Measurements from ENCODE around the gene KCNQ5.

Gene KCNQ5

GRCh38 chr6:72789145-72789544 is 167.3 kb downstream of the KCNQ5 start:
- no peaks in the 10 kb centered on the region for H3K9me3 ChIP-seq (ENCODE audit: low read length)
- no peak overlapping the region for H3K4me3 ChIP-seq (ENCODE audit: low read depth, low read length, poor library complexity, severe bottlenecking)
- no peaks in the 10 kb centered on the region for H3F3A ChIP-seq (ENCODE audit: insufficient read depth, low read length)
- no peaks in the 10 kb centered on the region for H3K27me3 ChIP-seq (ENCODE audit: insufficient read depth, low read length)
- no peaks in the 10 kb centered on the region for H3K9me2 ChIP-seq (ENCODE audit: low read depth, low read length)
- no peak overlapping the region for H3K27ac ChIP-seq (ENCODE audit: low read depth, low read length, poor library complexity, severe bottlenecking)
- H2AFZ ChIP-seq (ENCODE audit: low read length) = no peak overlapping the region
- no peak overlapping the region for H3K4me2 ChIP-seq (ENCODE audit: low read length)
- no peaks in the 10 kb centered on the region for H3K4me1 ChIP-seq (ENCODE audit: insufficient read depth, low read length, severe bottlenecking)
- H3K79me2 ChIP-seq (ENCODE audit: insufficient read depth, low read length) = peaks cover 9% of the 10 kb centered on the region; the same call in 1 of the 2 replicates
- no peak overlapping the region for H3K9ac ChIP-seq (ENCODE audit: low read length)
- H3K36me3 ChIP-seq (ENCODE audit: insufficient read depth, low read length) = peaks cover 6% of the 10 kb centered on the region
- H4K20me1 ChIP-seq (ENCODE audit: insufficient read depth, low read length) = no peaks in the 10 kb centered on the region
- TF ChIP-seq, protein P1, sequence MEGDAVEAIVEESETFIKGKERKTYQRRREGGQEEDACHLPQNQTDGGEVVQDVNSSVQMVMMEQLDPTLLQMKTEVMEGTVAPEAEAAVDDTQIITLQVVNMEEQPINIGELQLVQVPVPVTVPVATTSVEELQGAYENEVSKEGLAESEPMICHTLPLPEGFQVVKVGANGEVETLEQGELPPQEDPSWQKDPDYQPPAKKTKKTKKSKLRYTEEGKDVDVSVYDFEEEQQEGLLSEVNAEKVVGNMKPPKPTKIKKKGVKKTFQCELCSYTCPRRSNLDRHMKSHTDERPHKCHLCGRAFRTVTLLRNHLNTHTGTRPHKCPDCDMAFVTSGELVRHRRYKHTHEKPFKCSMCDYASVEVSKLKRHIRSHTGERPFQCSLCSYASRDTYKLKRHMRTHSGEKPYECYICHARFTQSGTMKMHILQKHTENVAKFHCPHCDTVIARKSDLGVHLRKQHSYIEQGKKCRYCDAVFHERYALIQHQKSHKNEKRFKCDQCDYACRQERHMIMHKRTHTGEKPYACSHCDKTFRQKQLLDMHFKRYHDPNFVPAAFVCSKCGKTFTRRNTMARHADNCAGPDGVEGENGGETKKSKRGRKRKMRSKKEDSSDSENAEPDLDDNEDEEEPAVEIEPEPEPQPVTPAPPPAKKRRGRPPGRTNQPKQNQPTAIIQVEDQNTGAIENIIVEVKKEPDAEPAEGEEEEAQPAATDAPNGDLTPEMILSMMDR (IDR thresholded peaks at IDR 0.05; ENCODE audit: low read length) = no peak
- no peak for TF ChIP-seq EZH2 (IDR thresholded peaks at IDR 0.05; ENCODE audit: borderline replicate concordance, low read length)

DNA sequence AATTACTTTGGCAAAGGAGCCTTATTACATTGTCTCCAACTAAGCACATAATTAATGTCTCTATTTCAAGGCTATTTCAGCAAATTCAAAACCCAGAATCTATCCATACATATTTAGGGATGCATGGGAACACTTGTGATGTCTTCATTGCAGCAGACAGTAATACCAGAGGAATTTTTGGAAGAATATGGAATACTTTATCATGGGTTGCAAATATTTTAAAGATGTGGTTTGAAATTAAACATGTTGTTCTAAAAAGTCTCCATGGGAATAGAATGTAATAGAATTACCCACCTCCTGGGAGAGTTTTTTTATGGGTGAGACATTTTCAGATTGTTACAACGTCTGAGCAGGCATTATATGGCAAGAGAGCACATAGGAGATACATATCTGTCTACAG is 170.8 kb downstream of the KCNQ5 start:
- Histone ChIP-seq H3K9me2 (ENCODE audit: low read depth, low read length) (no peaks in the 10 kb centered on the region), H3K9me3 (ENCODE audit: low read length) (no peaks in the 10 kb centered on the region), H3K27me3 (ENCODE audit: insufficient read depth, low read length) (no peaks in the 10 kb centered on the region), H3K27ac (ENCODE audit: low read depth, low read length, poor library complexity, severe bottlenecking) (no peak overlapping the region), H3K4me3 (ENCODE audit: low read depth, low read length, poor library complexity, severe bottlenecking) (no peak overlapping the region), H3K9ac (ENCODE audit: low read length) (no peak overlapping the region), H3K36me3 (ENCODE audit: insufficient read depth, low read length) (peaks cover 6% of the 10 kb centered on the region; the same call in 1 of the 2 replicates), H3F3A (ENCODE audit: insufficient read depth, low read length) (no peaks in the 10 kb centered on the region), H3K4me1 (ENCODE audit: insufficient read depth, low read length, severe bottlenecking) (no peaks in the 10 kb centered on the region), H4K20me1 (ENCODE audit: insufficient read depth, low read length) (no peaks in the 10 kb centered on the region), H3K4me2 (ENCODE audit: low read length) (no peak overlapping the region), H2AFZ (ENCODE audit: low read length) (no peak overlapping the region), H3K79me2 (ENCODE audit: insufficient read depth, low read length) (peaks cover 3% of the 10 kb centered on the region; the same call in 1 of the 2 replicates)
- TF ChIP-seq EZH2 (IDR thresholded peaks at IDR 0.05; ENCODE audit: borderline replicate concordance, low read length) = no peak
- TF ChIP-seq, protein P1 (IDR thresholded peaks at IDR 0.05; ENCODE audit: low read length) = no peak

DNA sequence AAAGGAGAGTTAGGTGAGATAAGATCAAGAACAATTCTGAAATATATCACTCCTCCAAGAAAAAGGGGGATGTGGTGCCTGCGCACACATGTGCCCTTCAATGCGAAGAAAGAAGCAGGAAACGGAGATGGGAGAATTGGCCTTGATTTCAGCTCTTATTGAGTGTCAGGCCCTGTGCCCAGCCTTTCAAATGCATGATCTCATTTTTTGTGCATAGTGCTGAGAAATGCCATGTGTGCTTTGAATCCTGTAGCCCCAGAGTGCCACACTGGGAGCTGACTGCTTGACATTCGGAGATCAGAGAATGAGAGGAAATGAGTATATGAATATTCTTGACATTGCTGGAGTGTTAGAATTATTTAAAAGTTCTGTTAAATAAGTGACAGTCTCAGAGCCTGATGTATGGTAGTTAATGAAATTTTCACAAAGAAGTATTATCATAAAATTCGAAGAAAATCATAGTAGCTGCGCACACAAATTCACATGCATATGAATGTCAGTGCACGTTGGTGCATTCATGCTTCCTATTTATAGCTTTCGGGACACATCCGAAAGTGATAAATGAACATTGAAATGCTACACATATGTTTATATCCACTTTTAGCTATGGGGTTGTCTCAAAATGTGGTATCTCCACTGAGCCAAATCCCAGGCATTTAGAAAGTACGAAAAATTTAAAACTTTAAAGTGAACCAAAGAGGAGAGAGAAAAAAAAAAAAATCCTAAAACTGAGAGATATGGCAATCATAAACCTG is 172.0 kb downstream of the KCNQ5 start:
- no peaks in the 10 kb centered on the region for H3K27me3 ChIP-seq (ENCODE audit: insufficient read depth, low read length)
- H3K9me3 ChIP-seq (ENCODE audit: low read length) = no peaks in the 10 kb centered on the region
- H3K4me3 ChIP-seq (ENCODE audit: low read depth, low read length, poor library complexity, severe bottlenecking) = no peak overlapping the region
- no peak overlapping the region for H3K4me2 ChIP-seq (ENCODE audit: low read length)
- H3K36me3 ChIP-seq (ENCODE audit: insufficient read depth, low read length) = peaks cover 6% of the 10 kb centered on the region; the same call in 1 of the 2 replicates
- peaks cover 2% of the 10 kb centered on the region; the same call in 1 of the 2 replicates for H3K79me2 ChIP-seq (ENCODE audit: insufficient read depth, low read length)
- no peaks in the 10 kb centered on the region for H3K4me1 ChIP-seq (ENCODE audit: insufficient read depth, low read length, severe bottlenecking)
- H3K9me2 ChIP-seq (ENCODE audit: low read depth, low read length) = no peaks in the 10 kb centered on the region
- H3F3A ChIP-seq (ENCODE audit: insufficient read depth, low read length) = no peaks in the 10 kb centered on the region
- no peak overlapping the region for H2AFZ ChIP-seq (ENCODE audit: low read length)
- H3K27ac ChIP-seq (ENCODE audit: low read depth, low read length, poor library complexity, severe bottlenecking) = no peak overlapping the region
- no peak overlapping the region for H3K9ac ChIP-seq (ENCODE audit: low read length)
- no peak for TF ChIP-seq EZH2 (IDR thresholded peaks at IDR 0.05; ENCODE audit: borderline replicate concordance, low read length)
- TF ChIP-seq, protein P1 (IDR thresholded peaks at IDR 0.05; ENCODE audit: low read length) = no peak
- H4K20me1 ChIP-seq (ENCODE audit: insufficient read depth, low read length) = no peaks in the 10 kb centered on the region
